Aorta (tissue), 5 donors: ENCODE measurements around the gene BTN3A1. TPM values are rescaled to one million over a fixed set of nuclear protein-coding genes. Genes with fewer than 3 reads are reported as not detected.

ENCODE experiments used
- ATAC-seq: fragments of 200-7000 bp; cut with Tn5 transposase; one replicate; pipeline ENCODE4 v1.9.1; 2022; ENCODE audit warnings: moderate library complexity; ENCODE audit not compliant: low FRiP score
- DNase-seq, 2 donors: peaks; one replicate each; pipeline ENCODE4 v3.0.0-alpha.2; 2020
- H3K27ac ChIP-seq, 2 donors: one replicate each; pipeline ENCODE4 v1.5.1; 2013; ENCODE audit warnings: low read length in 2 of 2, mild to moderate bottlenecking in 2 of 2, moderate library complexity in 2 of 2, control low read depth in 1 of 2, inconsistent platforms in 1 of 2, low read depth in 1 of 2
- H3K27me3 ChIP-seq, 2 donors: one replicate each; pipeline ENCODE4 v1.6.1; 2013; ENCODE audit warnings: control low read depth in 1 of 2, low read length in 1 of 2, mild to moderate bottlenecking in 1 of 2, moderate library complexity in 1 of 2; ENCODE audit not compliant: insufficient read depth in 2 of 2, control insufficient read depth in 1 of 2
- H3K36me3 ChIP-seq, 2 donors: one replicate each; pipeline ENCODE4 v1.6.1; 2013; ENCODE audit warnings: control low read depth in 1 of 2, low read length in 1 of 2, mild to moderate bottlenecking in 1 of 2; ENCODE audit not compliant: insufficient read depth in 2 of 2, control insufficient read depth in 1 of 2
- H3K4me1 ChIP-seq, 2 donors: one replicate each; pipeline ENCODE4 v1.6.1; 2013; ENCODE audit warnings: low read length in 2 of 2, control low read depth in 1 of 2, mild to moderate bottlenecking in 1 of 2, moderate library complexity in 1 of 2; ENCODE audit not compliant: insufficient read depth in 2 of 2, control insufficient read depth in 1 of 2
- H3K4me3 ChIP-seq, 2 donors: one replicate each; pipeline ENCODE4 v1.5.1; 2013; ENCODE audit warnings: low read length in 2 of 2, control low read depth in 1 of 2, mild to moderate bottlenecking in 1 of 2
- H3K9me3 ChIP-seq: one replicate; pipeline ENCODE4 v1.6.1; 2013; ENCODE audit warnings: mild to moderate bottlenecking, low read length; ENCODE audit not compliant: control insufficient read depth
- WGBS, 2 donors: extraction: QIAGEN DNeasy Blood & Tissue Kit; methylation state at CpG; one replicate each; pipeline ENCODE4 v1.1.7; 2013; 5-methylcytosine and 5-hydroxymethylcytosine counted together
- intact Hi-C, 2 donors: fragments of 100-400 bp; cut with DNase I; formaldehyde crosslinking; loops; one replicate each; pipeline versions ENCODE4 v1.14.2 to v1.15.0; 2022
- polyA plus RNA-seq, 2 donors: library from polyadenylated mRNA; stranded (reverse); fragments of 200-250 nt; gene quantifications; one replicate each; pipeline ENCODE4 v1.2.3, GENCODE V29; 2013
- total RNA-seq, 2 donors: library from RNA; stranded (reverse); fragmentation: NEBNext Ultra II Directional; extraction: Animal tissue kit (Norgen Biotek cat#: 25700); gene quantifications; one replicate each; pipeline ENCODE4 v1.2.1, GENCODE V29; 2021
- donor health status: healthy with polysubstance abuse.
- donor health status: Bipolar disorder and iron deficiency.
- donor health status: DM: no; HTN: no; CAD: no.
- donor health status: DM: no; HTN: no; CAD: no.
- donor health status: DM: yes; HTN: yes; CAD: no.

Gene BTN3A1
- total and polyA plus RNA-seq, 4 donors: 3.5 to 40.7 (median 11.9) TPM

DNA sequence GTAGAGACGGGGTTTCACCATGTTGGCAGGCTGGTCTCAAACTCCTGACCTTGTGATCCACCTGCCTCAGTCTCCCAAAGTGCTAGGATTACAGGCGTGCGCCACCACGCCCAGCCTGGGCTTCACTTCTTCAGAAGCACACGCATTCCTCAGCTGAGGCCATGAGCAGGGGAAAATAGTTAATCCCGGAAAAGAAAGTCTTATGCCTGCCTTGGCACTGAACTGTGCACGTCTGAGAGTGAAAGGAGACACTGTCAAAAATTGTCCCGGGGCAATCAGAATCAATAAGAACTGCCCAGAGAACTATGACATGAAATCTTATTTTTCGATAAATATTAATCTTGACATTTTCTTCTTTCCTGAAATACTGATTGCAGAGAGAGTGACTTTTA, 16.3 kb upstream of the BTN3A1 start:
- DNase-seq: no peak
- Histone ChIP-seq H3K27ac (no peak overlapping the region), H3K4me3 (no peak overlapping the region), H3K9me3 (no peaks in the 10 kb centered on the region), H3K4me1 (no peaks in the 10 kb centered on the region), H3K27me3 (no peaks in the 10 kb centered on the region), H3K36me3 (peaks cover 2 to 4% of the 10 kb centered on the region in 2 donors)
- intact Hi-C loops: no loop called here
- no peak for ATAC-seq
- 83 to 87% methylated on average over 9 of the region's 9 CpGs for WGBS, 2 donors

DNA sequence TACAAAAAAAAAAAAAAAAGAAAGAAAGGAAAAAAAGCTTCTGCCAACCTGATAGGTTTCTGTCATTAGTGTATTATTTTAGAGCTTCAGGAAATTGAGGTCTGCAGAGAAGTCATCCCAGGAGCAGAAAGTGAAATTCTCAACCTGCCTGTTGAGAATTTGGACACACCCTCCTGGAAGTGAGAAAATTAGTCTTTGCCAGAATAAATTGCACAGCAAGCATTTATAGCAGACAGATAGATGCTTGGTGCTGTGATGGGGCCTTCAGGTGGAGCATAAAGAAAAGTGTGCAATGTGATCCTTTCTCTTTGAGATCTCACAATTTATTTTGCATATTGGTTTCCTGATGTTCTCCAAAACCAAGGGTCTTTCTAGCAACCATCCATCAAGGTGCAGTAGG, 14.5 kb upstream of the BTN3A1 start:
- Histone ChIP-seq H3K36me3 (peaks cover 2 to 4% of the 10 kb centered on the region in 2 donors), H3K4me3 (no peak overlapping the region), H3K27ac (no peak overlapping the region), H3K4me1 (no peaks in the 10 kb centered on the region), H3K27me3 (no peaks in the 10 kb centered on the region), H3K9me3 (no peaks in the 10 kb centered on the region)
- DNase-seq: no peak
- no peak for ATAC-seq
- intact Hi-C loops: no loop called here

DNA sequence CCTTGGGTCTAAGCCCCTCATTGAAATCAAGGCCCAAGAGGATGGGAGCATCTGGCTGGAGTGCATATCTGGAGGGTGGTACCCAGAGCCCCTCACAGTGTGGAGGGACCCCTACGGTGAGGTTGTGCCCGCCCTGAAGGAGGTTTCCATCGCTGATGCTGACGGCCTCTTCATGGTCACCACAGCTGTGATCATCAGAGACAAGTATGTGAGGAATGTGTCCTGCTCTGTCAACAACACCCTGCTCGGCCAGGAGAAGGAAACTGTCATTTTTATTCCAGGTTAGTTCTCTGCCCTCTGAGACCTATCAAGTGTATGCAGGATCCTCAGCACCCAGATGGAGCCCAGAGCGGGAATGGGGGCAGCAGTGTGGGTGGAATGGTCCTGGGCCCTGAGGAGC, 14.1 kb upstream of the BTN3A1 start:
- Histone ChIP-seq H3K4me1 (no peaks in the 10 kb centered on the region), H3K9me3 (no peaks in the 10 kb centered on the region), H3K4me3 (no peak overlapping the region), H3K36me3 (peaks cover 2 to 4% of the 10 kb centered on the region in 2 donors), H3K27ac (no peak overlapping the region), H3K27me3 (no peaks in the 10 kb centered on the region)
- DNase-seq (no peak), ATAC-seq (no peak)
- WGBS, 2 donors: 70 to 80% methylated on average over 6 of the region's 6 CpGs
- intact Hi-C loops: no loop called here

DNA sequence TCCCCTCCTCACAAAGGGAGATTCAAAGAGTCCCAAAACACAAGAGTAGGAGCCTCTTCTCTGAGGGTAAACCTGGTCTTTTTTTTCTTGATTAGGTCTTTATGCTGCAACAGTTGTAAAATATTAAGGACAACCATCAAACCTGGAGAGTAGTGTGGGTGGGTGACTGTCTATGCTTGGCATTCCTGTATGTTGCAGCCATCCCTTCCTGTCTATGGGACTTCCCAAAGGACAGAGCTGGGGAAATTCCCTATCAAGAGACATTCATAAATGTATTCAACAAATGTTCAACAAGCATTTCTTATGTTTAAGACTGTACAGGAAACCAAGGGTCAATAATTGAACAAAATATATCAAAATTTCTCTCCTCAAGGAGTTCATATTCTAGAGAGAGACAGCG, 13.6 kb upstream of the BTN3A1 start:
- ATAC-seq (no peak), DNase-seq (no peak)
- Histone ChIP-seq H3K27ac (no peak overlapping the region), H3K27me3 (no peaks in the 10 kb centered on the region), H3K9me3 (no peaks in the 10 kb centered on the region), H3K36me3 (peaks cover 2 to 4% of the 10 kb centered on the region in 2 donors), H3K4me1 (no peaks in the 10 kb centered on the region), H3K4me3 (no peak overlapping the region)
- intact Hi-C loops: no loop called here
- WGBS, 2 donors: 100% methylated on average over 1 of the region's 1 CpG

DNA sequence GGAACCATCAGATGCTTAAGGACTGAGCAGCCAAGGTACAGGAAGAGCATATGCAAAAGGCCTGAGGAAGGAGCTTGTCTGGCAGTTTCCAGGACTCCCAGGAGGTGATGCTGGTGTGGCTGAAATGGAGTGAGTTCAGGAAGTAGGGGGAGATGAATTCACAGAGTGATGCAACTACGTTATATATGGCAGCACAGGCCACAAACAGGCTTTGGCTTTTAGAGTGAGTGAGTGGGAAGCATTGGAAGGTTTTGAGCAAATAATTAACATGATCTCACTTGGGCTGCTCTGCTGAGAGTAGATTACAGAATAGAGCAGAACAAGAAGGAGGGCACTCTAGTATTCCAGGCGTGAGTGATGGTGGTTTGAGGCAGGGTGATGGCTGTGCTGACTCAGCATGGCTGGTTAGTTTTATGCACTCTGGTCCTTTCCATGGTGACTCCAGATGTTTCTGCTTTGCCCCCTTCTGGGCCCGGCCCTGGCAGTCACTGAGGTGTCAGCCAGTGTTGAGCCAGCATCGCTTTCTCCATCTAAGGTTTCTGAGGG, 12.7 kb upstream of the BTN3A1 start:
- intact Hi-C loops: no loop called here
- no peak overlapping the region for H3K4me3 ChIP-seq
- 90 to 95% methylated on average over 4 of the region's 4 CpGs for WGBS, 2 donors
- H3K9me3 ChIP-seq: no peaks in the 10 kb centered on the region
- ATAC-seq (no peak), DNase-seq (no peak)
- H3K27ac ChIP-seq: no peak overlapping the region
- peaks cover 2 to 4% of the 10 kb centered on the region in 2 donors for H3K36me3 ChIP-seq
- no peaks in the 10 kb centered on the region for H3K27me3 ChIP-seq
- no peaks in the 10 kb centered on the region for H3K4me1 ChIP-seq

DNA sequence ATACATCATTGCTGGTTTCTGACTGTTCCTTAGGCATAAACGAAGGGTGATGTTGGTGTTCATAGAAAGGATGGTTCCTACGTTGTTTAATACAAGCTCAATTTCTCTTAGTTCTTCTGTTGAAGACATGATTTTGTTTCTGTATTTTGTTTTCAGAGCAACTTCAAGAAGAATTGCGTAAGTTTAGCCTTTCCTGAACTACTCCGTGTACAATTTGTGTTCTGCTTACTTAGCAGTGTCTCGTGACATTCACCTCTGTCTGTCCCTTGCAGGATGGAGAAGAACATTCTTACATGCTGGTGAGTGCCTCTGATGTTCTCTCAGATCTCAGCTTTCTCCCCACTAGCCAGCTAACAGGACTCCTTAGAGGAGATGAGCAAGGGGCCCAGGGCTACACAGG, 11.5 kb upstream of the BTN3A1 start:
- intact Hi-C loops: no loop called here
- DNase-seq (no peak), ATAC-seq (no peak)
- WGBS, 2 donors: 84 to 92% methylated on average over 5 of the region's 5 CpGs
- no peaks in the 10 kb centered on the region for H3K9me3 ChIP-seq
- no peaks in the 10 kb centered on the region for H3K4me1 ChIP-seq
- H3K4me3 ChIP-seq: no peak overlapping the region
- H3K27ac ChIP-seq: no peak overlapping the region
- no peaks in the 10 kb centered on the region for H3K27me3 ChIP-seq
- H3K36me3 ChIP-seq: peaks cover 2 to 4% of the 10 kb centered on the region in 2 donors

DNA sequence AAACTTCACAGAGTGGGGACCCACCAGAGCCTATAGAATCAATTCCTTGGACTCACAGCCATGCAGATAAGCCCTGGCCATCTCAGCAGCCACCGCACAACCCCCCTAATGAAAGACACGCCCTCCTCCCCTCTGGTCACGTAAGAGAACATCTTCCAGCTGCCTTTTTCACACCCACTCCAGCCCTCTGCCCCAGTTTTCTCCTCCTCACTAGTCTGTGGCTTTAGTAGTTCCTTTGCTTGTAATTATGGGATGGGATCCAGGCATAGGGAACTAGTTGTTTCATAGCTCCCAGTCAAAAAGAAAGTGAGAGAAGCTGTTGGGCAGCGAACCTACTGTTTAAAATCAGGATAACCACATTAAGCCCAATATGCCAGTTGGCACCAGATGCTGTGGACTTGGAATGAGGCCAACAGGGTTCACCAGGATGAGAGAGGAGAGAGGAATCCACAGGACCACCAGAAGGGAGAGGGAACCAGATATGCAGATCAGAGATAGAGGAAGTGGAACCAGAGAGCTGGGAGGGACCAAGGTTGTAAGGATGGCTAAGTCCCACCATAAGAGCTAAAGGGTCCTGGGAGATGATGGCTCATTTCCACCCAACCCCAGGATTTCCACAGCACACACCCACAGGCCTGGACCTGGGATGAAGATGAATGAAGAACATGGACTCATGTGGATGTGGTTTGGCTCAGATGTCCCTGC, 9.0 kb upstream of the BTN3A1 start:
- no peaks in the 10 kb centered on the region for H3K27me3 ChIP-seq
- H3K27ac ChIP-seq: no peak overlapping the region
- DNase-seq (no peak), ATAC-seq (no peak)
- intact Hi-C loops: no loop called here
- peaks cover 2 to 4% of the 10 kb centered on the region in 2 donors for H3K36me3 ChIP-seq
- H3K4me1 ChIP-seq: no peaks in the 10 kb centered on the region
- H3K9me3 ChIP-seq: no peaks in the 10 kb centered on the region
- WGBS, 2 donors: 81% methylated on average over 4 of the region's 4 CpGs
- no peak overlapping the region for H3K4me3 ChIP-seq

DNA sequence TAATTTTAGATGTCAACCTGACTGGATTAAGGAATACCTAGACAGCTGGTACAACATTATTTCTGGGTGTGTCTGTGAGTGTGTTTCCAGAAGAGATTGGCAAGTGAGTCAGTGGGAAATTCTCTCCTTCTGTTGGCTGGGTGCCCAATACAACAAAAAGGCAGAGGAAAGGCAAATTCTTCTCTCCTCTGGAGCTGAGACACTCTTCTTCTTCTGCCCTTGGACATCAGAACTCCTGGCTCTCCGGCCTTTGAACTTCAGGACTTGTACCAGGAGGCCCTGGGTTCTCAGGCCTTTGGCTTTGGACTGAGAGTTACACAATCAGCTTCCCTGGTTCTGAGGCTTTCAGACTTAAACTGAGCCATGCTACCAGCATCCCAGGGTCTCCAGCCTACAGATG, 7.8 kb upstream of the BTN3A1 start:
- intact Hi-C loops: loop anchor here in 1 of 2 donors (2.0 kb wide), 1 partner anchor 27 kb away; no protein-coding TSS in a partner anchor
- WGBS, 2 donors: 36 to 48% methylated on average over 1 of the region's 1 CpG
- no peak for ATAC-seq
- DNase-seq: no peak
- H3K27me3 ChIP-seq: no peaks in the 10 kb centered on the region
- H3K9me3 ChIP-seq: no peaks in the 10 kb centered on the region
- H3K36me3 ChIP-seq: peaks cover 2 to 4% of the 10 kb centered on the region in 2 donors
- H3K4me3 ChIP-seq: no peak overlapping the region
- no peaks in the 10 kb centered on the region for H3K4me1 ChIP-seq
- H3K27ac ChIP-seq: no peak overlapping the region

DNA sequence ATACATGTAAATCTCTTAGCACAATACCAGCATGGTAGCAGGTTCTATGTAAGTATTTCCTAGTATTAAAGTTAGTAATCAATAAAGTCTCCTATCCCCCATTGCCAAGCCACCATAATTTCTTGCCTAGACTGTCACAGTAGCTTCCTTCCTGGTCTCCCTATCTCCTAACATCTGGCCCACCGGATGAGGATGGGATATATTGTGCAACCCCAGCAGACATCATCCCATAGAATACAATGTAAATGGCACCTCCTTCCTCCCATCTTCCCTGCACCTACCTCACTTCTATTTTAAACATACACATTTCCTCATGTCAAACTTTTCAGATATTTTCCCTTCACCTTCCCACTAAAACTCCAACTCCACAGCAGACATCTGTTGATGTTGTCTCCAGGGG, 3.5 kb upstream of the BTN3A1 start:
- Histone ChIP-seq H3K4me1 (peaks cover 0 to 3% of the 10 kb centered on the region in 2 donors), H3K27ac (no peak overlapping the region), H3K36me3 (no peaks in the 10 kb centered on the region), H3K4me3 (no peak overlapping the region), H3K9me3 (no peaks in the 10 kb centered on the region), H3K27me3 (no peaks in the 10 kb centered on the region)
- WGBS, 2 donors: 94 to 95% methylated on average over 1 of the region's 1 CpG
- DNase-seq (no peak), ATAC-seq (no peak)
- intact Hi-C loops: no loop called here
